Stimulated activated CD8-positive, alpha-beta memory T cell treated with anti-CD3 and anti-CD28 coated beads, Interleukin-12 subunit alpha, Interleukin-12 subunit beta, amount 100 ng/mL, for 4 hours (primary cell): Measurements from ENCODE around the gene RACGAP1.
A peak's percentile ranks its signal among the peaks of the same experiment; 100 is the strongest.
"Not testable (repeated sequence)": the region's sequence is repeated elsewhere in the genome, so short reads cannot be mapped to it uniquely, and the experiment has no call there.

Experiments used
- DNase-seq: peaks from one replicate; pipeline ENCODE4 v3.0.0-alpha.2; 2020; ENCODE audit warnings: low read depth

Gene RACGAP1

GRCh38 chr12:50055831-50056638 lies 30.7 kb upstream of the RACGAP1 start:
- peak; percentile 27 for DNase-seq

DNA sequence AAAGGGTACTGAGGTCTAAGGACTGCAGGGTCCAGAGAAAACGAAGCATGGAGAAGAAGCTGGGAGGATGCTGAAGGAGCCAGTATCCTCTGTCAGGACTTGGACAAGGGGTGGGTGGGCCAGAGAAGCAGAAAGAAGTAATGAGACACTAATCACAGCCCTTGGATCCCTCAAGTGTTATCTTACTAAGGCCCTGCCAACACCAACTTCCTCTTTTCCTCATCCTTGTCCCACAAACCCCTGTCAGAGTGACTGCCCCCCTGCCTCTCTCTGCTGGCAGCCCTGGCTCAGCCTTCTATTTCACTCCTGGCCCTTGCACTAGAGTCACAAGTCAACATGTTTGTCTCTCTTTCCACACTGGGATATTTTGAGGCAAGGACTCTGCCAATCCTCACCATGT lies 28.3 kb upstream of the RACGAP1 start:
- no peak for DNase-seq

- no peak for DNase-seq
Observed at GRCh38 chr12:50052964-50053363, 27.7 kb upstream of the RACGAP1 start.

DNA sequence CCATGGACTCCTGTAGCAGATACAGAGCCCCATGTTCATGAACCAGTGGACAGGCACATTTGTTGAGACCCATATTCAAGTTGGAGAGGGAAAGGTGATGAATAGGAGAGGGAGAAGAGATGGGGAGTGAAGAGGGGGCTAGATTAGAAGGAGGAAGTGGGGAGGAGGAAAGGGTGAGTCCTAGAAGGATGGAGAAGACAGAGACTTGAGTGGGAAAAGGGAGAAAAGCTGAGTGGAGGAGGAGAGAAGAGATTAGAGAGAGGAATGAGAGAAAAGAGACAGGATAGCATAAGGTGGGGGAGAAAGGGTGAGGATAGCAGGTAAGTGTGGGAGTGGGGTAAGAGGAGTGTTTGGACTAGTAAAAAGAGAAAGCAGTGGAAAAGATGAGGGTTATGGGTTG lies 27.2 kb upstream of the RACGAP1 start:
- no peak for DNase-seq

- no peak for DNase-seq
Observed at GRCh38 chr12:50051101-50051806, 26.0 kb upstream of the RACGAP1 start.

- no peak for DNase-seq
Observed at GRCh38 chr12:50050410-50051098, 25.3 kb upstream of the RACGAP1 start.

DNA sequence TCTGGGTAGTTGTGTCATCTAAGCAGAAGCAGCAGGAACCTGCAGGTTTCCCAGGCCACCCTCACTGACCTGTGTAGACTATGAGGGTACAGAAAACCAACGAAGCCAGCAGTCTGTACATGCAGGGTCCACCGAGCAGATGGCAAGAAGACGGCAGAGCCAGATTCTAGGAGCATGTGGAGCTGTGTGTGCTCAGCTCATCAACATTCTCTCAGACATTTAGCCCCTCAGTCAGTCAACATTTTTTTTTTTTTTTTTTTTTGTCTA lies 24.8 kb upstream of the RACGAP1 start:
- no peak for DNase-seq

GRCh38 chr12:50049254-50050118 lies 24.2 kb upstream of the RACGAP1 start:
- no peak for DNase-seq

DNA sequence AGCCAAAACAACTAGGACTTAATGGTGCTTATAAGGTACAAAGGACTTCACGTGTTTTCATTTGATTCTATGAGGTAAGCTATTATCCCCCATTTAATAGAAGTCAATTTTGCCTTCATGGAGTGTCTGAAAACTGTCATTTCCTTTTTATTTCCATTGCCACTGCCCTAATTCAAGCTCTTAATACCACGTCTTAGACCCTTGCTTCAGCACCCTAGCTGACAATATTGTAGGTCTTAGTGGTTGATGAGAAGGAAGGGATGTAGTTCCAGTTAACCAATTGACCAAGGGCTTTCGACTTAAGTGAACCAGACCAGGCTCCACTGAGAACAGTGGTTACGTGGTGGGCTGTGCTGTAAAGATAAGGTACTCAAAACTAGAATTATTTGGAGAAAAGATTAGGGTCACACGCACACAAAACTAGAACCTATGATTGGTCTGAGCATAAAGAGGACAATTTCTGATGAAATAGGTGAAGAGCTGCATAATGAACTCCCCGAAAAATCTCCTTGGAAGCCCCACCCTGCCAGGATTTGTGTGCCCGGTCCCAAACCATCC lies 22.5 kb upstream of the RACGAP1 start:
- no peak for DNase-seq

DNA sequence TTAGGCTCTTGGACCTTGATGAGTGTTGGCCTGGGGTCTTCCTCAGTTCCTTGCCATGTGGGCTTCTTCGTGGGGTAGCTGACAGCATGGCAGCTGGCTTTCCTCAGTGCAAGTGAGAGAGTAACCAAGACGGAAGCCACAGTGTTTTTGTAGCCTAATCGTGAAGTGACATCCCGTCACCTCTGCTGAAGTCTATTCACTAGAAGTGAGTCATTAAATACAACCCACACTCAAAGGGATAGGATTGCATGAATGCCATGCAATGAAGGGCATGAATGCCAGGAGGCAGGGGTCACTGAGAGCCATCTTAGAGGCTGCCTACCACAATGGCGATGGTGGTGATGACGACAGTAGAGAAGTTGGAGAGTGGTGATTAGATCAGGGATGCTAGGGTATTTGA lies 18.6 kb upstream of the RACGAP1 start:
- DNase-seq = no peak

- DNase-seq = no peak
Observed at GRCh38 chr12:50043308-50043707, 18.0 kb upstream of the RACGAP1 start.

GRCh38 chr12:50042693-50043092 lies 17.4 kb upstream of the RACGAP1 start:
- DNase-seq = no peak

- no peak for DNase-seq
Observed at GRCh38 chr12:50041962-50042361, 16.7 kb upstream of the RACGAP1 start.

GRCh38 chr12:50041062-50041860 lies 16.0 kb upstream of the RACGAP1 start:
- DNase-seq = no peak

DNA sequence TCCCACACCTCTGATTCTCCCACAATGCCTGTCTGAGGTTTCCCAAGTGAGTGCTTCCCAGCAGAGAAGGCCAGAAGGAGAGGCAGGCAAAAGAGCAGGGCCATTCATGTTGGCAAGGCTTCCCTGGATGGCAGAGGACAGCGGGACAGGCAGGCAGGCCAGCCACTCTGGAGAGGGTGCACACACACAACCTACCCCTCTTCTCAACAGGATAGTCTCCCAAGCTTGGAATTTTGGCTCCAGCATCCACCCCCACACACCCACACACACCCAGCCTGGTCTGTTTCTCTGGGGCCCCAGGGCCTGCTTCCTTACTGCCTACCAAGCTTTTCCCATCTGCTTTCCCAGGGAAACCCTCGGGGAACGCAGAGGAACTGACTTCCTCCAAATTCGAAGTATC lies 15.4 kb upstream of the RACGAP1 start:
- DNase-seq = no peak

DNA sequence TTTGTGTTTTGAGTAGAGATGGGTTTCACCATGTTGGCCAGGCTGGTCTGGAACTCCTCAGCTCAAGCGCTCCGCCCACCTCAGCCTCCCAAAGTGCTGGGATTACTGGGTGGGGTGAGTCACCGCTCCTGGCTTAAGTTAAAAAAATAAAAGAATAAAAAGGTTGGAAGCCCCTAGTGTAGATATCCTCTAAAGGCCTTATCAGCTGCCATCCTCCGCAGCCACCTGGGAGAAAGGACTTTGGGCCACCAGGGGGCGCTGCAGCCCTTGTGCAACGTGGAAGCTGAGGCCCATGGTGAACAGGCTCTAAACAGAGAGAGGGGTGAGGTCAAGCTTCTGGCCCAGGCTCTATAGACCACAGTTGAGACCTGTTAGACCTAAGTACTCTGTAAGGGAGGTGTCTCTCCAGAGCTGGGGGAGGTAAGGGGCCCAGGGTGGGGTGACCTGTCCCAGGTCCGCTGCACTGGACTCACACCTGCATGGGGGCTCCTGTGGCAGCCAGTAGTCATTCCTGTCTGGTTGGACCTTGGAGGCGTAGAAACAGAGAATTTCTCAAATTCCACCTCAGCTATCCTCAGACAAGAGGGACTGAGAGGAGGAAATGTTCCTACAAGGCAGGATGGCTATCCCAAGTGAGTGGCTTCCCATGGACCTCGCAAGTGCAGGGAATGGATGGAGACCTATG lies 14.0 kb upstream of the RACGAP1 start:
- peak; percentile 65 for DNase-seq

GRCh38 chr12:50038336-50038735 lies 13.0 kb upstream of the RACGAP1 start:
- DNase-seq = no peak

GRCh38 chr12:50032854-50033581 lies 7.7 kb upstream of the RACGAP1 start:
- no peak for DNase-seq

DNA sequence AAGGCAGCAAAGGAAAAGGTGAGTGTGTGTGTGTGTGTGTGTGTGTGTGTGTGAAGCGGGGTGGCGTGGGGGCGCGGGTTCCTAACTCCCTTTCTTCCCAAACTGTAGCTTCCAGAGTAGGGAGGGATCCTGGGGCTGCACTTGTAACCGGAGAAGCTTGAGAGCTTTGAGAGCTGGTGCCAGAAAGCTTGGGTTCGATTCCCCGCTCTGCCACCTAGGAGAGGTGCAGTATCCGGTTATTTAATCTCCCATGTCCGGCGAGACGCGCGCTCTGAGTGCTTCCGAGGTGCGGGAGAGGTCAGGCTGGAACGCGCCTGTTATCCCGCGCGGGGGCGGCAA lies 7.2 kb upstream of the RACGAP1 start:
- DNase-seq = no peak

- DNase-seq = not testable (repeated sequence)
Observed at GRCh38 chr12:50030449-50030848, 5.2 kb upstream of the RACGAP1 start.
